CD4-positive, alpha-beta T cell (primary cell): ENCODE data around the gene LAMC2. TPM values are rescaled to one million over a fixed set of nuclear protein-coding genes. Genes with fewer than 3 reads are reported as not detected.

Source experiments
- ATAC-seq: fragments of 200-7000 bp; cut with Tn5 transposase; one replicate; pipeline ENCODE4 v1.10.0; 2022; ENCODE audit warnings: mild to moderate bottlenecking; ENCODE audit not compliant: poor library complexity
- CTCF ChIA-PET: fragments of 350-600 bp; sonication (Branson Sonifier 250); formaldehyde crosslinking; loops from one replicate; lab custom pipeline; 2021; ENCODE audit warnings: antibody characterized with exemption, inconsistent platforms; lab: Charles Lee
- POLR2A ChIA-PET: fragments of 350-600 bp; sonication (Branson Sonifier 250); formaldehyde crosslinking; loops from one replicate; lab custom pipeline; 2021; ENCODE audit warnings: antibody characterized with exemption, inconsistent platforms; lab: Charles Lee
- DNase-seq, 14 experiments: peaks; one replicate each; pipeline ENCODE4 v3.0.0-alpha.2; 2013 to 2020; ENCODE audit warnings: mixed read lengths in 2 of 14
- H3K27ac ChIP-seq, 2 donors: one replicate each; pipeline versions ENCODE4 v1.5.1 to v1.7.0; 2013; ENCODE audit warnings: low read length in 2 of 2, low read depth in 1 of 2, mild to moderate bottlenecking in 1 of 2
- H3K27me3 ChIP-seq, 2 experiments: 1 replicate in 1 of 2; 2 replicates in 1 of 2; pipeline versions ENCODE4 v1.6.1 to v1.7.0; 2013; ENCODE audit warnings: low read length in 2 of 2, control low read depth in 1 of 2, mild to moderate bottlenecking in 1 of 2, moderate library complexity in 1 of 2; ENCODE audit not compliant: insufficient read depth in 2 of 2, control insufficient read depth in 1 of 2
- H3K36me3 ChIP-seq: one replicate; pipeline ENCODE4 v1.6.1; 2013; ENCODE audit warnings: low read length, control low read depth; ENCODE audit not compliant: insufficient read depth
- H3K4me1 ChIP-seq: one replicate; pipeline ENCODE4 v1.6.1; 2013; ENCODE audit warnings: low read length, control low read depth; ENCODE audit not compliant: insufficient read depth
- H3K4me3 ChIP-seq: one replicate; pipeline ENCODE4 v1.5.1; 2013; ENCODE audit warnings: mild to moderate bottlenecking, low read length, moderate library complexity
- H3K9me3 ChIP-seq, 2 experiments: 1 replicate in 1 of 2; 2 replicates in 1 of 2; pipeline versions ENCODE4 v1.6.1 to v1.7.0; 2013; ENCODE audit warnings: low read length in 2 of 2, mild to moderate bottlenecking in 2 of 2, control low read depth in 1 of 2, moderate library complexity in 1 of 2; ENCODE audit not compliant: control insufficient read depth in 1 of 2, insufficient read depth in 1 of 2
- H3K27ac Mint-ChIP-seq: one replicate; pipeline ENCODE4 v1.8.0; 2020; ENCODE audit warnings: mixed read lengths
- H3K27me3 Mint-ChIP-seq: one replicate; pipeline ENCODE4 v1.8.0; 2021; ENCODE audit warnings: mixed read lengths
- H3K36me3 Mint-ChIP-seq: one replicate; pipeline ENCODE4 v1.8.0; 2021; ENCODE audit warnings: low read depth, mixed read lengths
- H3K4me1 Mint-ChIP-seq: one replicate; pipeline ENCODE4 v1.8.0; 2021; ENCODE audit warnings: low read depth, mixed read lengths
- H3K4me3 Mint-ChIP-seq: one replicate; pipeline ENCODE4 v1.8.0; 2020; ENCODE audit warnings: mild to moderate bottlenecking, mixed read lengths
- H3K9me3 Mint-ChIP-seq: one replicate; pipeline ENCODE4 v1.8.0; 2020; ENCODE audit warnings: mixed read lengths
- CTCF ChIP-seq: fragments of 200-600 bp; IDR thresholded peaks from one replicate; pipeline ENCODE4 v1.8.0; 2022; ENCODE audit warnings: antibody characterized with exemption, mild to moderate bottlenecking
- intact Hi-C, 2 experiments: fragments of 100-400 bp; cut with DNase I in 1 of 2; cut with micrococcal nuclease in 1 of 2; formaldehyde crosslinking; loops; one replicate each; pipeline versions ENCODE4 v1.15.1 to v1.9.0; 2023 to 2025; cut with DNase I, micrococcal nuclease
- total RNA-seq, 174 experiments: library from RNA in 2 of 174; stranded (reverse) in 2 of 174; gene quantifications; one replicate each; pipeline ENCODE4 v1.2.3 and lab custom pipeline; 2021 to 2026

The LAMC2 gene
- total RNA-seq, 2 experiments from 2014 or later = not detected

GRCh38 chr1:183143576-183144315, 42.3 kb upstream of the LAMC2 start:
- H3K4me1 ChIP-seq = no peaks in the 10 kb centered on the region
- H3K27me3 ChIP-seq = peaks cover 0 to 3% of the 10 kb centered on the region in 2 experiments
- POLR2A ChIA-PET = no interaction called here
- Mint-ChIP-seq H3K36me3 (no peaks in the 10 kb centered on the region), H3K27me3 (no peaks in the 10 kb centered on the region), H3K4me3 (no peak overlapping the region), H3K9me3 (no peaks in the 10 kb centered on the region), H3K4me1 (no peaks in the 10 kb centered on the region), H3K27ac (no peak overlapping the region)
- CTCF ChIA-PET = no interaction called here
- no peak overlapping the region for H3K4me3 ChIP-seq
- DNase-seq (no peak), ATAC-seq (no peak)
- H3K36me3 ChIP-seq = no peaks in the 10 kb centered on the region
- H3K9me3 ChIP-seq = no peaks in the 10 kb centered on the region
- no peak for TF ChIP-seq CTCF
- H3K27ac ChIP-seq = no peak overlapping the region
- intact Hi-C loops = no loop called here

- H3K27ac ChIP-seq = no peak overlapping the region
These were observed 41.3 kb upstream of the LAMC2 start for GRCh38 chr1:183144752-183145151.

GRCh38 chr1:183147735-183148134, 38.3 kb upstream of the LAMC2 start:
- Mint-ChIP-seq H3K4me3 (no peak overlapping the region), H3K4me1 (no peaks in the 10 kb centered on the region), H3K36me3 (no peaks in the 10 kb centered on the region), H3K9me3 (no peaks in the 10 kb centered on the region), H3K27ac (no peak overlapping the region), H3K27me3 (peaks cover 3% of the 10 kb centered on the region)
- ChIA-PET POLR2A (no interaction called here), CTCF (no interaction called here)
- H3K9me3 ChIP-seq = no peaks in the 10 kb centered on the region
- TF ChIP-seq CTCF = no peak
- H3K36me3 ChIP-seq = no peaks in the 10 kb centered on the region
- no peak overlapping the region for H3K27ac ChIP-seq
- no peak for ATAC-seq
- no peak for DNase-seq
- H3K27me3 ChIP-seq = peaks cover 0 to 5% of the 10 kb centered on the region in 2 experiments
- intact Hi-C loops = no loop called here
- H3K4me3 ChIP-seq = no peak overlapping the region
- H3K4me1 ChIP-seq = no peaks in the 10 kb centered on the region

More at GRCh38 chr1:183144752-183145151, 41.3 kb upstream of the LAMC2 start:
- H3K9me3 ChIP-seq = no peaks in the 10 kb centered on the region
- H3K27me3 Mint-ChIP-seq = no peaks in the 10 kb centered on the region
- CTCF ChIA-PET = no interaction called here
- H3K4me1 Mint-ChIP-seq = no peaks in the 10 kb centered on the region
- H3K4me1 ChIP-seq = no peaks in the 10 kb centered on the region
- POLR2A ChIA-PET = no interaction called here
- intact Hi-C loops = no loop called here
- no peaks in the 10 kb centered on the region for H3K9me3 Mint-ChIP-seq
- no peak overlapping the region for H3K27ac Mint-ChIP-seq
- no peak overlapping the region for H3K4me3 Mint-ChIP-seq
- H3K27me3 ChIP-seq = peaks cover 0 to 3% of the 10 kb centered on the region in 2 experiments
- H3K36me3 Mint-ChIP-seq = no peaks in the 10 kb centered on the region
- TF ChIP-seq CTCF = no peak
- no peak overlapping the region for H3K4me3 ChIP-seq
- H3K36me3 ChIP-seq = no peaks in the 10 kb centered on the region
- no peak for DNase-seq
- no peak for ATAC-seq
